Parathyroid adenoma (tissue), 2 donors: ENCODE results near the gene PLCH1.

Experiments
- H2AFZ ChIP-seq: fragments of 300-600 bp; sonication (generic); one replicate; pipeline ENCODE4 v1.7.0; 2017; ENCODE audit warnings: antibody characterized with exemption, mild to moderate bottlenecking
- H3K27ac ChIP-seq: fragments of 300-600 bp; sonication (generic); one replicate; pipeline ENCODE4 v1.7.0; 2017
- H3K27me3 ChIP-seq: fragments of 300-600 bp; sonication (generic); one replicate; pipeline ENCODE4 v1.7.0; 2017; ENCODE audit warnings: low read length; ENCODE audit not compliant: control insufficient read depth, insufficient read depth
- H3K36me3 ChIP-seq: fragments of 300-600 bp; sonication (generic); one replicate; pipeline ENCODE4 v1.7.0; 2017; ENCODE audit warnings: low read length; ENCODE audit not compliant: control insufficient read depth, insufficient read depth
- H3K4me1 ChIP-seq: fragments of 300-600 bp; sonication (generic); one replicate; pipeline ENCODE4 v1.7.0; 2017; ENCODE audit warnings: control low read depth
- H3K4me2 ChIP-seq: fragments of 300-600 bp; sonication (generic); one replicate; pipeline ENCODE4 v1.7.0; 2017; ENCODE audit warnings: low read length
- H3K4me3 ChIP-seq: fragments of 300-600 bp; sonication (generic); one replicate; pipeline ENCODE4 v1.7.0; 2017; ENCODE audit warnings: low read depth, low read length
- H3K79me2 ChIP-seq: fragments of 300-600 bp; sonication (generic); one replicate; pipeline ENCODE4 v1.7.0; 2017; ENCODE audit warnings: control low read depth
- H3K9ac ChIP-seq: fragments of 300-600 bp; sonication (generic); one replicate; pipeline ENCODE4 v1.7.0; 2017; ENCODE audit warnings: mild to moderate bottlenecking
- H3K9me3 ChIP-seq: fragments of 300-600 bp; sonication (generic); one replicate; pipeline ENCODE4 v1.7.0; 2017; ENCODE audit warnings: low read length; ENCODE audit not compliant: control insufficient read depth
- CTCF ChIP-seq: fragments of 300-600 bp; sonication (generic); IDR thresholded peaks from one replicate; pipeline ENCODE4 v1.7.0; 2017; ENCODE audit warnings: antibody characterized with exemption, mild to moderate bottlenecking
- donor health status: primary hyperparathyroidism.

PLCH1 gene

GRCh38 chr3:155603302-155603701 lies 141.6 kb downstream of the PLCH1 start:
- Histone ChIP-seq H3K4me2 (no peak overlapping the region), H3K36me3 (no peaks in the 10 kb centered on the region), H3K79me2 (no peaks in the 10 kb centered on the region), H3K4me3 (no peak overlapping the region), H3K27ac (no peak overlapping the region), H3K4me1 (peaks cover 5% of the 10 kb centered on the region), H3K27me3 (no peaks in the 10 kb centered on the region), H3K9ac (no peak overlapping the region), H3K9me3 (no peaks in the 10 kb centered on the region), H2AFZ (no peak overlapping the region)
- no peak for TF ChIP-seq CTCF

GRCh38 chr3:155602307-155602706 lies 142.6 kb downstream of the PLCH1 start:
- Histone ChIP-seq H3K9me3 (no peaks in the 10 kb centered on the region), H3K4me3 (no peak overlapping the region), H3K4me2 (no peak overlapping the region), H3K27me3 (no peaks in the 10 kb centered on the region), H3K36me3 (no peaks in the 10 kb centered on the region), H3K79me2 (no peaks in the 10 kb centered on the region), H3K4me1 (peaks cover 5% of the 10 kb centered on the region), H2AFZ (no peak overlapping the region), H3K9ac (no peak overlapping the region), H3K27ac (no peak overlapping the region)
- no peak for TF ChIP-seq CTCF

- H3K27ac ChIP-seq: no peak overlapping the region
- H3K79me2 ChIP-seq: no peaks in the 10 kb centered on the region
- H3K9ac ChIP-seq: no peak overlapping the region
- H2AFZ ChIP-seq: no peak overlapping the region
- no peaks in the 10 kb centered on the region for H3K27me3 ChIP-seq
- no peak overlapping the region for H3K4me2 ChIP-seq
- H3K4me3 ChIP-seq: no peak overlapping the region
- peaks cover 5% of the 10 kb centered on the region for H3K4me1 ChIP-seq
- H3K36me3 ChIP-seq: no peaks in the 10 kb centered on the region
- no peaks in the 10 kb centered on the region for H3K9me3 ChIP-seq
- no peak for TF ChIP-seq CTCF
Measured at GRCh38 chr3:155598671-155599070, 146.2 kb downstream of the PLCH1 start.

- Histone ChIP-seq H3K79me2 (no peaks in the 10 kb centered on the region), H2AFZ (no peak overlapping the region), H3K4me1 (no peaks in the 10 kb centered on the region), H3K4me3 (no peak overlapping the region), H3K9me3 (no peaks in the 10 kb centered on the region), H3K36me3 (no peaks in the 10 kb centered on the region), H3K9ac (no peak overlapping the region), H3K4me2 (no peak overlapping the region), H3K27me3 (no peaks in the 10 kb centered on the region), H3K27ac (no peak overlapping the region)
- no peak for TF ChIP-seq CTCF
Measured at GRCh38 chr3:155596615-155597014, 148.3 kb downstream of the PLCH1 start.

GRCh38 chr3:155595371-155595770 lies 149.5 kb downstream of the PLCH1 start:
- H3K27me3 ChIP-seq: no peaks in the 10 kb centered on the region
- no peak overlapping the region for H2AFZ ChIP-seq
- no peak overlapping the region for H3K4me3 ChIP-seq
- no peak overlapping the region for H3K27ac ChIP-seq
- H3K9me3 ChIP-seq: no peaks in the 10 kb centered on the region
- no peaks in the 10 kb centered on the region for H3K79me2 ChIP-seq
- H3K4me1 ChIP-seq: no peaks in the 10 kb centered on the region
- TF ChIP-seq CTCF: no peak
- no peaks in the 10 kb centered on the region for H3K36me3 ChIP-seq
- H3K4me2 ChIP-seq: no peak overlapping the region
- H3K9ac ChIP-seq: no peak overlapping the region
